ENCODE measurements around the gene TMOD1.

DNA sequence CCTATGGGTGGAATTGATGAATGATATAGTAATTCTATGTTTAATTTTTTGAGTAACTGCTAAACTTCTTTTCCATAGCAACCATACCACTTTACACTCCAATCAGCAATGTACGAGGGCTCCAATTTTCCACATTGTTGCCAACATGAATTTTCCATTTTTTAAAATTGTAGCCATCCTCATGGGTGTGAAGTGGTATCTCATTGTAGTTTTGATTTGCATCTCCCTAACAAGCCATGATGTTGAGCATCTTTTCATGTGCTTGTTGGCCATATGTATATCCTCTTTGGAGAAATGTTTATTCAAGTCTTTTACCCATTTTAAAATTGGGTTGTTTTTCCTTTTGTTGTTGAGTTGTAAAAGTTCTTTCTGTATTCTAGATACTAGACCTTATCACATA, 48.9 kb downstream of the TMOD1 start:
- TF ChIP-seq POLR2A (IDR thresholded peaks at IDR 0.05) (no peak), CTCF (IDR thresholded peaks at IDR 0.05) (no peak)
